GM23338 (cell line): Measurements from ENCODE around the gene EDNRB. TPM values are rescaled to one million over a fixed set of nuclear protein-coding genes. Genes with fewer than 3 reads are reported as not detected.

Source experiments
- ATAC-seq: fragments of 200-7000 bp; cut with Tn5 transposase; 3 replicates; pipeline ENCODE4 v1.9.1; 2020
- DNase-seq: peaks from one replicate; pipeline ENCODE4 v3.0.0-alpha.2; 2015; ENCODE audit warnings: low spot score
- H2AFZ ChIP-seq: fragments of 200-600 bp; sonication (generic); 2 replicates; pipeline ENCODE4 v1.8.0; 2016; ENCODE audit warnings: antibody characterized with exemption, mild to moderate bottlenecking, moderate library complexity
- H3F3A ChIP-seq: fragments of 200-600 bp; sonication (generic); replicated peaks from 2 replicates; pipeline ENCODE4 v1.8.0; 2017; ENCODE audit warnings: antibody characterized with exemption, mixed run types, low read depth
- H3K27ac ChIP-seq: fragments of 200-600 bp; sonication (generic); 2 replicates; pipeline ENCODE4 v1.6.1; 2016; ENCODE audit warnings: low read depth
- H3K27me3 ChIP-seq: fragments of 200-600 bp; sonication (generic); 2 replicates; pipeline ENCODE4 v1.8.0; 2016; ENCODE audit warnings: mild to moderate bottlenecking, mixed run types, moderate library complexity; ENCODE audit not compliant: insufficient read depth
- H3K36me3 ChIP-seq: fragments of 200-600 bp; sonication (generic); 2 replicates; pipeline ENCODE4 v1.8.0; 2016; ENCODE audit warnings: mild to moderate bottlenecking; ENCODE audit not compliant: insufficient read depth
- H3K4me1 ChIP-seq: fragments of 200-600 bp; sonication (generic); 2 replicates; pipeline ENCODE4 v1.8.0; 2016; ENCODE audit warnings: mild to moderate bottlenecking, moderate library complexity; ENCODE audit not compliant: insufficient read depth
- H3K4me2 ChIP-seq: fragments of 200-600 bp; sonication (generic); 2 replicates; pipeline ENCODE4 v1.7.1; 2017; ENCODE audit warnings: mixed run types
- H3K4me3 ChIP-seq: fragments of 200-600 bp; sonication (generic); 2 replicates; pipeline ENCODE4 v1.6.1; 2016; ENCODE audit warnings: mixed run types
- H3K79me2 ChIP-seq: fragments of 200-600 bp; sonication (generic); replicated peaks from 2 replicates; pipeline ENCODE4 v1.8.0; 2017; ENCODE audit warnings: mild to moderate bottlenecking; ENCODE audit not compliant: insufficient read depth
- H3K9me2 ChIP-seq: fragments of 200-600 bp; sonication (generic); 2 replicates; pipeline ENCODE4 v1.8.0; 2017; ENCODE audit not compliant: insufficient read depth
- H4K20me1 ChIP-seq: fragments of 200-600 bp; sonication (generic); replicated peaks from 2 replicates; pipeline ENCODE4 v1.8.0; 2017; ENCODE audit warnings: mild to moderate bottlenecking; ENCODE audit not compliant: insufficient read depth
- H3K27ac Mint-ChIP-seq: 2 replicates; pipeline ENCODE4 v1.8.0; 2020; ENCODE audit warnings: inconsistent platforms, mild to moderate bottlenecking, moderate library complexity, mixed read lengths
- H3K27me3 Mint-ChIP-seq: 3 replicates; pipeline ENCODE4 v1.8.0; 2022; ENCODE audit warnings: low read depth, mild to moderate bottlenecking, moderate library complexity, mixed read lengths, inconsistent platforms; ENCODE audit not compliant: insufficient read depth, poor library complexity
- H3K36me3 Mint-ChIP-seq: 3 replicates; pipeline ENCODE4 v1.8.0; 2021; ENCODE audit warnings: low read depth, mild to moderate bottlenecking, inconsistent platforms, moderate library complexity, mixed read lengths
- H3K4me1 Mint-ChIP-seq: 3 replicates; pipeline ENCODE4 v1.8.0; 2020; ENCODE audit warnings: mild to moderate bottlenecking, inconsistent platforms, mixed read lengths
- H3K4me3 Mint-ChIP-seq: 3 replicates; pipeline ENCODE4 v1.8.0; 2021; ENCODE audit warnings: moderate library complexity, mild to moderate bottlenecking, inconsistent platforms, mixed read lengths
- H3K9me3 Mint-ChIP-seq: 3 replicates; pipeline ENCODE4 v1.8.0; 2020; ENCODE audit warnings: moderate library complexity, mild to moderate bottlenecking, inconsistent platforms, mixed read lengths
- CREB1 ChIP-seq: fragments of 250-450 bp; sonication (Bioruptor Pico); IDR thresholded peaks from 2 replicates; pipeline ENCODE4 v1.5.0; 2020; ENCODE audit warnings: low read depth, mild to moderate bottlenecking, moderate library complexity
- EZH2 ChIP-seq: fragments of 200-600 bp; sonication (generic); IDR thresholded peaks from one replicate; pipeline ENCODE4 v1.8.0; 2017; ENCODE audit warnings: antibody characterized with exemption, mild to moderate bottlenecking, low read depth; ENCODE audit not compliant: unreplicated experiment
- JUNB ChIP-seq: IDR thresholded peaks from one replicate; pipeline ENCODE4 v1.6.1; 2016; ENCODE audit warnings: antibody characterized with exemption; ENCODE audit not compliant: unreplicated experiment
- POLR2AphosphoS5 ChIP-seq: IDR thresholded peaks from 2 replicates; pipeline ENCODE4 v1.6.1; 2016; ENCODE audit warnings: antibody characterized with exemption, low read depth
- REST ChIP-seq: IDR thresholded peaks from one replicate; pipeline ENCODE4 v1.6.1; 2018; ENCODE audit warnings: antibody characterized with exemption; ENCODE audit not compliant: unreplicated experiment
- STAT1 ChIP-seq: IDR thresholded peaks from one replicate; pipeline ENCODE4 v1.6.1; 2016; ENCODE audit warnings: antibody characterized with exemption; ENCODE audit not compliant: unreplicated experiment
- ZNF114 ChIP-seq: fragments of 250-450 bp; sonication (Bioruptor Pico); IDR thresholded peaks from 2 replicates; pipeline ENCODE4 v1.5.0; 2020; ENCODE audit warnings: mild to moderate bottlenecking, moderate library complexity
- ZNF331 ChIP-seq: fragments of 250-450 bp; sonication (Bioruptor Pico); IDR thresholded peaks from 2 replicates; pipeline ENCODE4 v1.5.0; 2020; ENCODE audit warnings: low read depth, mild to moderate bottlenecking, moderate library complexity
- polyA plus RNA-seq: library from polyadenylated mRNA; unstranded; fragments of >200 nt; fragmentation: Nextera tagmentation; extraction: Ambion mirVana; gene quantifications from 2 replicates; pipeline ENCODE4 v1.2.1, GENCODE V29; 2016
- total RNA-seq: library from RNA; depleted of rRNA; stranded (reverse); fragments of >200 nt; shearing (Covaris generic); gene quantifications from 2 replicates; pipeline ENCODE4 v1.2.3, GENCODE V29; 2014
- TF ChIP-seq, protein P1 (sequence below), 2 experiments: fragments of 200-600 bp in 1 of 2; sonication (generic) in 1 of 2; conservative IDR thresholded peaks; 2 replicates each; pipeline versions ENCODE4 v1.5.1 to v1.6.1; 2016 to 2017; ENCODE audit warnings: antibody characterized with exemption in 2 of 2, low read depth in 2 of 2, mild to moderate bottlenecking in 2 of 2, moderate library complexity in 1 of 2
- TF ChIP-seq, protein P2 (sequence below): IDR thresholded peaks from 2 replicates; pipeline ENCODE4 v1.6.1; 2016; ENCODE audit warnings: antibody characterized with exemption

The EDNRB gene
- total and polyA plus RNA-seq, 2 experiments from 2014 or later, result 27.9 to 28.9 TPM

GRCh38 chr13:77891486-77891885, 27.1 kb downstream of the EDNRB start (continued):
- TF ChIP-seq, protein P1, sequence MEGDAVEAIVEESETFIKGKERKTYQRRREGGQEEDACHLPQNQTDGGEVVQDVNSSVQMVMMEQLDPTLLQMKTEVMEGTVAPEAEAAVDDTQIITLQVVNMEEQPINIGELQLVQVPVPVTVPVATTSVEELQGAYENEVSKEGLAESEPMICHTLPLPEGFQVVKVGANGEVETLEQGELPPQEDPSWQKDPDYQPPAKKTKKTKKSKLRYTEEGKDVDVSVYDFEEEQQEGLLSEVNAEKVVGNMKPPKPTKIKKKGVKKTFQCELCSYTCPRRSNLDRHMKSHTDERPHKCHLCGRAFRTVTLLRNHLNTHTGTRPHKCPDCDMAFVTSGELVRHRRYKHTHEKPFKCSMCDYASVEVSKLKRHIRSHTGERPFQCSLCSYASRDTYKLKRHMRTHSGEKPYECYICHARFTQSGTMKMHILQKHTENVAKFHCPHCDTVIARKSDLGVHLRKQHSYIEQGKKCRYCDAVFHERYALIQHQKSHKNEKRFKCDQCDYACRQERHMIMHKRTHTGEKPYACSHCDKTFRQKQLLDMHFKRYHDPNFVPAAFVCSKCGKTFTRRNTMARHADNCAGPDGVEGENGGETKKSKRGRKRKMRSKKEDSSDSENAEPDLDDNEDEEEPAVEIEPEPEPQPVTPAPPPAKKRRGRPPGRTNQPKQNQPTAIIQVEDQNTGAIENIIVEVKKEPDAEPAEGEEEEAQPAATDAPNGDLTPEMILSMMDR (conservative IDR thresholded peaks at IDR 0.05; ENCODE audit: low read depth in 2 of 2), result no peak
- TF ChIP-seq REST (no peak), EZH2 (no peak), ZNF114 (CRISPR knock-in tag) (no peak)

- no peaks in the 10 kb centered on the region; the same call in 1 of the 3 replicates for H3K36me3 Mint-ChIP-seq
- H2AFZ ChIP-seq, result peak overlapping the region; percentile 38; the same call in 1 of the 2 replicates
- ATAC-seq (no peak), DNase-seq (no peak)
- H3K79me2 ChIP-seq, result no peaks in the 10 kb centered on the region
- H3K4me1 Mint-ChIP-seq, result peaks cover 9% of the 10 kb centered on the region
- H3K4me3 Mint-ChIP-seq, result no peak overlapping the region
- H3K27ac Mint-ChIP-seq, result no peak overlapping the region
- H3K27me3 ChIP-seq, result no peaks in the 10 kb centered on the region
- peaks cover 6% of the 10 kb centered on the region; the same call in 1 of the 2 replicates for H3K4me1 ChIP-seq
- TF ChIP-seq ZNF114 (CRISPR knock-in tag) (no peak), STAT1 (no peak), POLR2AphosphoS5 (no peak), CREB1 (CRISPR knock-in tag) (no peak), EZH2 (no peak), ZNF331 (no peak), JUNB (no peak)
- TF ChIP-seq, protein P2, sequence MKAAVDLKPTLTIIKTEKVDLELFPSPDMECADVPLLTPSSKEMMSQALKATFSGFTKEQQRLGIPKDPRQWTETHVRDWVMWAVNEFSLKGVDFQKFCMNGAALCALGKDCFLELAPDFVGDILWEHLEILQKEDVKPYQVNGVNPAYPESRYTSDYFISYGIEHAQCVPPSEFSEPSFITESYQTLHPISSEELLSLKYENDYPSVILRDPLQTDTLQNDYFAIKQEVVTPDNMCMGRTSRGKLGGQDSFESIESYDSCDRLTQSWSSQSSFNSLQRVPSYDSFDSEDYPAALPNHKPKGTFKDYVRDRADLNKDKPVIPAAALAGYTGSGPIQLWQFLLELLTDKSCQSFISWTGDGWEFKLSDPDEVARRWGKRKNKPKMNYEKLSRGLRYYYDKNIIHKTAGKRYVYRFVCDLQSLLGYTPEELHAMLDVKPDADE, result no peak
- TF ChIP-seq, protein P1 (conservative IDR thresholded peaks at IDR 0.05; ENCODE audit: low read depth in 2 of 2), result no peak
- H3K4me3 ChIP-seq, result no peak overlapping the region
- H3K27ac ChIP-seq, result no peak overlapping the region
- no peaks in the 10 kb centered on the region for H3K27me3 Mint-ChIP-seq
- no peak overlapping the region for H3K4me2 ChIP-seq
- no peaks in the 10 kb centered on the region for H3K36me3 ChIP-seq
- H3K9me3 Mint-ChIP-seq, result no peaks in the 10 kb centered on the region
- no peaks in the 10 kb centered on the region for H4K20me1 ChIP-seq
- no peaks in the 10 kb centered on the region for H3F3A ChIP-seq
- no peaks in the 10 kb centered on the region; the same call in none of the 2 replicates for H3K9me2 ChIP-seq
These were observed 27.6 kb downstream of the EDNRB start for GRCh38 chr13:77891041-77891440.
